Measurements from ENCODE around the gene ABI2. TPM values are rescaled to one million over a fixed set of nuclear protein-coding genes. Genes with fewer than 3 reads are reported as not detected.
"Not testable (repeated sequence)": the region's sequence is repeated elsewhere in the genome, so short reads cannot be mapped to it uniquely, and the experiment has no call there.

ABI2 gene
- total RNA-seq, 2 experiments from 2014 or later = 28.5 to 32.1 TPM

- peaks cover 4% of the 10 kb centered on the region for H3K9me3 Mint-ChIP-seq (ENCODE audit: insufficient read depth)
- H3K4me1 Mint-ChIP-seq (ENCODE audit: low read depth) = no peaks in the 10 kb centered on the region
- no peak for DNase-seq
- ChIA-PET CTCF (no interaction called here), POLR2A (no interaction called here)
- no peak overlapping the region for H3K27ac Mint-ChIP-seq
- no peak overlapping the region for H3K4me3 Mint-ChIP-seq
- H3K27me3 Mint-ChIP-seq (ENCODE audit: low read depth) = no peaks in the 10 kb centered on the region
- H3K36me3 Mint-ChIP-seq (ENCODE audit: low read depth) = peaks cover 7% of the 10 kb centered on the region
- no peak for ATAC-seq
Measured at GRCh38 chr2:203361922-203362321, 33.7 kb downstream of the ABI2 start.

- H3K4me1 Mint-ChIP-seq (ENCODE audit: low read depth) = no peaks in the 10 kb centered on the region
- no peak overlapping the region for H3K27ac Mint-ChIP-seq
- peaks cover 14% of the 10 kb centered on the region for H3K36me3 Mint-ChIP-seq (ENCODE audit: low read depth)
- ATAC-seq = no peak
- ChIA-PET POLR2A (no interaction called here), CTCF (no interaction called here)
- H3K4me3 Mint-ChIP-seq = no peak overlapping the region
- DNase-seq = no peak
- H3K9me3 Mint-ChIP-seq (ENCODE audit: insufficient read depth) = no peaks in the 10 kb centered on the region
- no peaks in the 10 kb centered on the region for H3K27me3 Mint-ChIP-seq (ENCODE audit: low read depth)
Measured at GRCh38 chr2:203366639-203367466, 38.7 kb downstream of the ABI2 start.

- DNase-seq; POLR2A ChIA-PET; CTCF ChIA-PET; H3K4me1 Mint-ChIP-seq (ENCODE audit: low read depth); H3K4me3 Mint-ChIP-seq; H3K27ac Mint-ChIP-seq; ATAC-seq; H3K27me3 Mint-ChIP-seq (ENCODE audit: low read depth); H3K9me3 Mint-ChIP-seq (ENCODE audit: insufficient read depth); H3K36me3 Mint-ChIP-seq (ENCODE audit: low read depth): not testable (repeated sequence)
Measured at GRCh38 chr2:203372706-203373105, 44.5 kb downstream of the ABI2 start.

GRCh38 chr2:203376173-203376572, 48.0 kb downstream of the ABI2 start:
- no peak for DNase-seq
- Mint-ChIP-seq H3K9me3 (ENCODE audit: insufficient read depth) (no peaks in the 10 kb centered on the region), H3K27ac (no peak overlapping the region), H3K27me3 (ENCODE audit: low read depth) (no peaks in the 10 kb centered on the region), H3K4me1 (ENCODE audit: low read depth) (no peaks in the 10 kb centered on the region), H3K4me3 (no peak overlapping the region), H3K36me3 (ENCODE audit: low read depth) (peaks cover 3% of the 10 kb centered on the region)
- POLR2A ChIA-PET = no interaction called here
- ATAC-seq = no peak
- CTCF ChIA-PET = interaction anchor here (1.1 to 1.2 kb wide), 2 partner anchors 9 to 185 kb away, joined by 3 to 4 read pairs; no protein-coding TSS in a partner anchor

- H3K4me3 Mint-ChIP-seq = no peak overlapping the region
- no peaks in the 10 kb centered on the region for H3K27me3 Mint-ChIP-seq (ENCODE audit: low read depth)
- POLR2A ChIA-PET = no interaction called here
- no peak for ATAC-seq
- no peak overlapping the region for H3K27ac Mint-ChIP-seq
- peaks cover 4% of the 10 kb centered on the region for H3K36me3 Mint-ChIP-seq (ENCODE audit: low read depth)
- CTCF ChIA-PET = interaction anchor here (0.9 to 1.0 kb wide), 2 partner anchors 14 to 436 kb away, joined by 3 read pairs; no protein-coding TSS in a partner anchor
- no peaks in the 10 kb centered on the region for H3K9me3 Mint-ChIP-seq (ENCODE audit: insufficient read depth)
- DNase-seq = no peak
- no peaks in the 10 kb centered on the region for H3K4me1 Mint-ChIP-seq (ENCODE audit: low read depth)
Measured at GRCh38 chr2:203379156-203379555, 51.0 kb downstream of the ABI2 start.

GRCh38 chr2:203383038-203383437, 54.8 kb downstream of the ABI2 start:
- ChIA-PET POLR2A (no interaction called here), CTCF (interaction anchor here (0.5 kb wide), 1 partner anchor 114 kb away, joined by 3 read pairs; no protein-coding TSS in a partner anchor)
- no peaks in the 10 kb centered on the region for H3K4me1 Mint-ChIP-seq (ENCODE audit: low read depth)
- DNase-seq = no peak
- no peak overlapping the region for H3K27ac Mint-ChIP-seq
- ATAC-seq = no peak
- no peak overlapping the region for H3K4me3 Mint-ChIP-seq
- H3K9me3 Mint-ChIP-seq (ENCODE audit: insufficient read depth) = no peaks in the 10 kb centered on the region
- H3K27me3 Mint-ChIP-seq (ENCODE audit: low read depth) = no peaks in the 10 kb centered on the region
- H3K36me3 Mint-ChIP-seq (ENCODE audit: low read depth) = peaks cover 4% of the 10 kb centered on the region

- H3K4me1 Mint-ChIP-seq (ENCODE audit: low read depth); DNase-seq; ATAC-seq; CTCF ChIA-PET; H3K27ac Mint-ChIP-seq; H3K27me3 Mint-ChIP-seq (ENCODE audit: low read depth); H3K36me3 Mint-ChIP-seq (ENCODE audit: low read depth); H3K9me3 Mint-ChIP-seq (ENCODE audit: insufficient read depth); H3K4me3 Mint-ChIP-seq: not testable (repeated sequence)
- POLR2A ChIA-PET = interaction anchor here (0.6 kb wide), 1 partner anchor 124 kb away, joined by 4 read pairs; no protein-coding TSS in a partner anchor
Measured at GRCh38 chr2:203388153-203388552, 60.0 kb downstream of the ABI2 start.

- no peak for DNase-seq
- H3K4me3 Mint-ChIP-seq = no peak overlapping the region
- no peak overlapping the region for H3K27ac Mint-ChIP-seq
- ChIA-PET CTCF (no interaction called here), POLR2A (no interaction called here)
- no peak for ATAC-seq
- H3K36me3 Mint-ChIP-seq (ENCODE audit: low read depth) = peaks cover 24% of the 10 kb centered on the region
- H3K27me3 Mint-ChIP-seq (ENCODE audit: low read depth) = no peaks in the 10 kb centered on the region
- no peaks in the 10 kb centered on the region for H3K4me1 Mint-ChIP-seq (ENCODE audit: low read depth)
- peaks cover 6% of the 10 kb centered on the region for H3K9me3 Mint-ChIP-seq (ENCODE audit: insufficient read depth)
Measured at GRCh38 chr2:203394519-203395227, 66.5 kb downstream of the ABI2 start.

GRCh38 chr2:203395858-203396257, 67.7 kb downstream of the ABI2 start:
- H3K27ac Mint-ChIP-seq = no peak overlapping the region
- ChIA-PET POLR2A (no interaction called here), CTCF (no interaction called here)
- no peaks in the 10 kb centered on the region for H3K27me3 Mint-ChIP-seq (ENCODE audit: low read depth)
- no peak for ATAC-seq
- H3K4me3 Mint-ChIP-seq = no peak overlapping the region
- peaks cover 6% of the 10 kb centered on the region for H3K9me3 Mint-ChIP-seq (ENCODE audit: insufficient read depth)
- no peaks in the 10 kb centered on the region for H3K4me1 Mint-ChIP-seq (ENCODE audit: low read depth)
- H3K36me3 Mint-ChIP-seq (ENCODE audit: low read depth) = peaks cover 24% of the 10 kb centered on the region
- DNase-seq = no peak

GRCh38 chr2:203396667-203397066, 68.5 kb downstream of the ABI2 start:
- Mint-ChIP-seq H3K27me3 (ENCODE audit: low read depth) (no peaks in the 10 kb centered on the region), H3K36me3 (ENCODE audit: low read depth) (peaks cover 24% of the 10 kb centered on the region), H3K4me3 (no peak overlapping the region), H3K27ac (no peak overlapping the region), H3K4me1 (ENCODE audit: low read depth) (no peaks in the 10 kb centered on the region), H3K9me3 (ENCODE audit: insufficient read depth) (peaks cover 6% of the 10 kb centered on the region)
- POLR2A ChIA-PET = no interaction called here
- CTCF ChIA-PET = no interaction called here
- ATAC-seq (no peak), DNase-seq (no peak)

GRCh38 chr2:203399031-203399430, 70.8 kb downstream of the ABI2 start:
- ATAC-seq (no peak), DNase-seq (no peak)
- POLR2A ChIA-PET = no interaction called here
- CTCF ChIA-PET = no interaction called here
- H3K9me3 Mint-ChIP-seq (ENCODE audit: insufficient read depth) = peaks cover 6% of the 10 kb centered on the region
- no peaks in the 10 kb centered on the region for H3K27me3 Mint-ChIP-seq (ENCODE audit: low read depth)
- no peaks in the 10 kb centered on the region for H3K4me1 Mint-ChIP-seq (ENCODE audit: low read depth)
- H3K36me3 Mint-ChIP-seq (ENCODE audit: low read depth) = peaks cover 22% of the 10 kb centered on the region
- no peak overlapping the region for H3K27ac Mint-ChIP-seq
- H3K4me3 Mint-ChIP-seq = no peak overlapping the region

- no peak overlapping the region for H3K4me3 Mint-ChIP-seq
- H3K4me1 Mint-ChIP-seq (ENCODE audit: low read depth) = no peaks in the 10 kb centered on the region
- H3K27ac Mint-ChIP-seq = no peak overlapping the region
- POLR2A ChIA-PET = no interaction called here
- ATAC-seq = no peak
- CTCF ChIA-PET = interaction anchor here (1.5 kb wide), 1 partner anchor 11 kb away, joined by 3 read pairs; no protein-coding TSS in a partner anchor
- peaks cover 29% of the 10 kb centered on the region for H3K36me3 Mint-ChIP-seq (ENCODE audit: low read depth)
- no peak for DNase-seq
- no peaks in the 10 kb centered on the region for H3K27me3 Mint-ChIP-seq (ENCODE audit: low read depth)
- peaks cover 6% of the 10 kb centered on the region for H3K9me3 Mint-ChIP-seq (ENCODE audit: insufficient read depth)
Measured at GRCh38 chr2:203400805-203401585, 72.8 kb downstream of the ABI2 start.
